D341Med (cell line): ENCODE results near the gene MACO1.
"Not testable (repeated sequence)": the region's sequence is repeated elsewhere in the genome, so short reads cannot be mapped to it uniquely, and the experiment has no call there.

ENCODE experiments used
- DNase-seq: peaks from one replicate; pipeline ENCODE4 v3.0.0; 2012; ENCODE audit warnings: low spot score

The MACO1 gene

DNA sequence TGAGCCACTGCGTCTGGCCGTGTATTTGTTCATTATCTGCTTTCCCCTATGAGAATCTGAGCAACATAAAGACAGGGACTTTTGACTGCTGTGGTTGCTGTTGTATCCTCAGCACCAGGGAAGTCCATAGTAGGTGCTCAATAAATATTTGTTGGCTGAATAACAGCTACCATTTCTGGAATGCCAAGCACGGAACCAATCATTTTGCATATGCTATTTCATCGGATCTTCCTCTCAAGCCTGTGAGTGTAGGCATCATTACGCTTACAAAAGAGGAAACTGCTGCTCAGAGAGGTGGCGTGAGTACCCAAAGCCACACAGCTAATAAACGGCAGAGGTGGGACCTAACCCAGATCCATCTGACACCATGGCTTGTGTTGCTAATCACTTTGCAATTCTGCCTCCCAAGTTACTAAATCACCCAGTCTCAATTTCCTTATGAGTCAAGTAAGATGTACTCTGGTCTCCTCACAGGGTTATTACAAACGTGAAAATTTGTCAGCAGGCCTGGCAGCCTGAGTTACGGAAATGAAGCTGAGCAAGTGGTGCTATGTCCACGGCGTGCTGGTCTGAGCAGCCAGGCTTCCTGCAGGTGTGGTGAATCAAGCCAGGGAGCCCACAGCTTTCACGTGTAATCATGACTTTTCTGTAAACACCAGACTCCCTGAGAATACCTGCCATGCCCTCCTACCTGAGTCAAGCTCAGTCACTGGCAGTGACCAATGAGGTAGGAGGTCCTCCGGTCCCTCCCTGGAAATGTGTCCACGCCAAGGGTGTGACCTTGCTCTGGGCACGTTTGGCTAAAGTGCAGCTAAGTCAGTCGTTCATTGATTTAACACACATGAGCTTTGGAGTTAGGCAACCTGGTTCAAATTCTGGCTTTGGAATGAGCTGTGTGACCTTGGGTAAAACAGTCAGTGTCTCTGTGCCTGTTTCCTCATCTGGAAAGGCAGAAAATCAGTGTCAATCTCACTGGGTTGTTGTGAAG is 5.3 kb upstream of the MACO1 start:
- no peak for DNase-seq

- DNase-seq = no peak
These were observed 3.0 kb upstream of the MACO1 start for GRCh38 chr1:25427696-25428095.

DNA sequence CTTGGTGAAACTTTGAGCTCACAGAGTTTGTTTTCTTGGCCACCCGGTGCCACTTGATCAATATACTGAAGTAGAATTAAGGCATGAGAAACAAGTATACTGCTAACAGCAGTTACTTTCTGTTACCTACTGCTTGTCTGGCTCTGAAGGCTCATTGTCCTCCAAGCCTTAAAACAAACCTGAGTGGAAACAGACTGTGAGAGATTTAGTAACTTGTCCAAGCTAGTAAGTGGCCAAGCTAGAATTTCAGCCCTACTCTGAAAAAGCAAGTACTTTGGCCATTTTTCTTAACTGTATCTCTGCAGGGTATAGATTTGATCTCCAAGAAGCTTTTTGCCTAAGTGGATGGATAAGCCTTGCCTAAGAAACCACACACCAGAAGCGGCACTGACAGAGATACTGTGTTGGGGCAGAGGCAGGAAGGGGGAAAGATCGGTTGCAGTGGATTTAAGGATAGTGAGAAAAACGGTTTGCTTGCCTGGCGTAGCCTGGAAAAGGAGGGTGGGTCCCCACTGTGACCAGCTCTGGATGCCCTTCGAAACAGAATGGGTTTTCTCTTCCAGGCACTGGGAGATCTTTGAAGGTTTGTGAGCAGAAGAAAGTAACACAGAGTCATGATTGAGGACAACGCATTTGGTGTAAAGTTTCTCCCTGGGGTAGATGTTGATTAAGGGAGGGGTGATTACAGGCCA is 2.1 kb upstream of the MACO1 start:
- DNase-seq = no peak

- peak; percentile 72 for DNase-seq
These were observed 527 bp downstream of the MACO1 start for GRCh38 chr1:25430967-25431881.

- DNase-seq = no peak
These were observed 1.4 kb downstream of the MACO1 start for GRCh38 chr1:25431955-25432719.

- no peak for DNase-seq
These were observed 2.2 kb downstream of the MACO1 start for GRCh38 chr1:25432749-25433388.

DNA sequence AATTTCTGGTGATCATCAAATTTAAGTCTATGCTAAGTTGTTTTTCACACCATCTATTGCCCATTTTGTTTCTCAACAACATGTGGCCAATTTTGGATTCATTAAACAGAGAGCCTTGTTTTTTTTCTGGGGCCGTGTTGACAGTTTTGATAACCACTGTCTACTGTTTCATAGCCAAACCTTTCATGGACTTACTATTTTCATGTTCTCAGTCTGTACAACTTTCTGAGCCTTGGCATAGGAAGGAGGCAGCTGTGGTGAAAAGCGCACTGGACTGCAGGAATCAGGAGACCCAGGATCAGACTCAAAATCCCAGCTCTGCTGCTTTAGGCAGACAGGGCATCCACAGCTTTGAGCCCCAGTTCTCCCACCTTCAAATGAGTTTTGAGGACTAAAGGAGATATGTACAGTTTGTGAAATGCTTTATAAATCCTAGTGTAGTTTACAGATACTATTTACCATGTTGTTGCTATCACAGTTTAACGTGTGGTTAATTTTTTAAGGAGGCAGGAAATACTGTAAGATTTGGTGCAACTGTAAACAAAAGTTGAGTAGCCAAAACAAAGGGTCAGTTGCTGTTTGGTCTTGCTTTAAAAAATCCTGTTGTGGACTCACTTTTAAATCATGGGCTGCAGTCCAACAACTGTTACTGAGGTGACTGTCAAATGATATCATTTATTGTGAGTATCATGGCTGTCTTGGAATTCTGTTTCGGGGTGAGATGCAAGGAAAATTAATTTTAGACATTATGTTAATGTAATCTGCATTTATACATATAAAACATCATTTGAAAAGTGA is 2.9 kb downstream of the MACO1 start:
- DNase-seq = no peak

DNA sequence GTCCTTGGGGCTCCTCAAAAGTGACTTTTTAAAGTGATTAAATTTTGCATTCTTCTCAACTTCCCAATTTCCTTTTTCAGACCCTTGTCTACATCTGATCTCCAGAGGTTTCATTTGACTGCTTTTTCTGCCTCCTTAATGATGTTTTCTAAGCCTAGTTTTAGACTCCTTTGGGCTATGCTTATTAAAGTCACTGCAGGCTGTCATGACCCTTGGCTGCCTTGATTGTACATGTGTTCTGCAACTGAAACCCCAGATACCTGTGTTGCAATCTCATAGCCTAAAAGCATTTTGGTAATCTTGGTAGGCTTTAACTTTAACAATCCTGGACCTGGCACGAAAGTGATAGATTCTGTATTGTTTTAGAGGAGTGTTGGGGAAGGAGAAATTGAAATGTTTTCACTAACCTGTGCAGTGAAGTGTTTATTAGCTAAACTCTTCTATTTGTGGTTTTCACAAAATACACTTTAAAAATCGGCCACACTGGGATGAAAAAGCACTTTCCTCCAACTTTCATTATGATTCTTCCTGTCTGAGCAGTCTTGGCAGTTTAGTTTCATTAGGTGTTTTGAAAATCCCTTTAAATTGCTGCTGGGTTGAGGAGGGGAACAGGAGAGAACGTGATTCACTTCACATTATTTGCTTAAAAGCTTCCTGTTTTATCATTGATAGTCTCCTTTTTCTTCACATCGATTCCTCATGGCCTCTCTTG is 4.9 kb downstream of the MACO1 start:
- no peak for DNase-seq

DNA sequence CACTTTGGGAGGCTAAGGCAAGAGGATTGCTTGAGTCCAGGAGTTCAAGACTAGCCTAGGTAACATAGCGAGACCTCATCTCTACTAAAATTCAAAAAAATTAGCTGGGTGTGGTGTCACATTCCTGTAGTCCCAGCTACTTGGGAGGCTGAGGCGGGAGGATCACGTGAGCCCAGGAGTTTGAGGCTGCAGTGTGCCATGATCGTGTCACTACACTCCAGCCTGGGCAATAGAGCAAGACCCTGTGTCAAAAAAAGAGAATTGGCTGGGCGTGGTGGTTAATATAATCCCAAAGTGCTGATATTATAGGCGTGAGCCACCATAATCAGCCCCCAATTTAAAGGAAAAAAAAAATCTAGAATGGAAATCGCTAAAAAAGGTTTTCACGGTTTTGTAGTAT is 7.0 kb downstream of the MACO1 start:
- DNase-seq = no peak

GRCh38 chr1:25439287-25439686 is 8.6 kb downstream of the MACO1 start:
- DNase-seq = no peak

GRCh38 chr1:25442178-25442577 is 11.5 kb downstream of the MACO1 start:
- no peak for DNase-seq

- no peak for DNase-seq
These were observed 12.5 kb downstream of the MACO1 start for GRCh38 chr1:25443030-25443699.

GRCh38 chr1:25444604-25445003 is 13.9 kb downstream of the MACO1 start:
- not testable (repeated sequence) for DNase-seq

DNA sequence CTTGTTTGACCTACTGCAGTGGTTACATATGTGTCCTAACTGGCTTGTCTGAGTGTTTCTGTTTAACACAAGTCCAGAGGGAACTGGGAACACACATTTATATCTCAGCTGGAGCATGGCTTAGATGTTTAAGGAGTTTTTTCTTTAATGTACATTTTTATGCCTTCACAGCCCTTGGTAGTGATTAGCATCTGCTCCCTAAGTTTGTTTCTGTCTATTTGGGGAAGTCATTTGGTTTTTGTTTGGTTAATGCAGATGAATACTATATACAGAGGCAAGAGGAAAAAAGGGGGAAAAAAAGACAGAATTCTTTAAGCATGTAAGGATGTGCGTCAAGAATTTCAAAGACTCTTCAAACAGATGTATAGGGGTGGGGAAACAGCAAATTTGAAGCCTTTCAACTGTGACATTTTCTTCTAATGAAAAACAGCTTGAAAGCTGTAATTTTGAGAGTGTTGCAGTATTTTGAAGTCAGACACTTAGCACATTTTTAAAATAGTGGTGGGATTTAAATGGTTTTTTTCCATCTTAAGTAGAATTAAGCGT is 15.4 kb downstream of the MACO1 start:
- no peak for DNase-seq

- no peak for DNase-seq
These were observed 16.9 kb downstream of the MACO1 start for GRCh38 chr1:25447547-25447946.

- DNase-seq = no peak
These were observed 20.2 kb downstream of the MACO1 start for GRCh38 chr1:25450891-25451290.

DNA sequence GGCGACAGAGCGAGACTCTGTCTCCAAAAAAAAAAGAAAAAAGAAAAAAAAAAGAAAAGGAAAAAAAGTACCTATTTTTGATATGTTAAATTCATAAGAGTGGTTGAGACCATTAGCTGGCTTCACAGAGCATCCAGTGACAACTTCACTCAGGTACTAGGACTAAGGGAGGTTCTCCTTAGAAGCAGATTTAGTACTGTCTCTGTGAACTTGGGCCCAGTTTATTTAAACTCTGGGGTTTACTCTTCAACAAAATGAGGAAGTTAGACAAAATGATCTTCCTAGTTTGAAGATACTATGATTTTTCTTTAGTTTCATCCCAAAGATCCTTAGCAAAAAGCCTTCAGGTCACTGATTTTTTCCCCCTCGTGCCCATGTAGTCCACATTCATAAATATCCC is 21.2 kb downstream of the MACO1 start:
- DNase-seq = no peak

GRCh38 chr1:25456502-25456901 is 25.8 kb downstream of the MACO1 start:
- no peak for DNase-seq
